ENCODE data around the gene CADPS.

Gene CADPS

GRCh38 chr3:62888180-62888579 is 13.0 kb upstream of the CADPS start:
- no peak overlapping the region for H3K4me3 ChIP-seq (ENCODE audit: low read length)
- no peak for TF ChIP-seq CTCF (conservative IDR thresholded peaks at IDR 0.05; ENCODE audit: low read length)
- DNase-seq (ENCODE audit: low read depth), result no peak

GRCh38 chr3:62885136-62885535 is 9.9 kb upstream of the CADPS start:
- H3K4me3 ChIP-seq (ENCODE audit: low read length), result no peak overlapping the region
- DNase-seq (ENCODE audit: low read depth), result no peak
- no peak for TF ChIP-seq CTCF (conservative IDR thresholded peaks at IDR 0.05; ENCODE audit: low read length)

- H3K4me3 ChIP-seq (ENCODE audit: low read length), result no peak overlapping the region
These were observed 9.1 kb upstream of the CADPS start for GRCh38 chr3:62884096-62884870.

GRCh38 chr3:62882676-62883200 is 7.5 kb upstream of the CADPS start:
- no peak for TF ChIP-seq CTCF (conservative IDR thresholded peaks at IDR 0.05; ENCODE audit: low read length)
- no peak overlapping the region for H3K4me3 ChIP-seq (ENCODE audit: low read length)
- peak; percentile 6 for DNase-seq (ENCODE audit: low read depth)

More at GRCh38 chr3:62884096-62884870, 9.1 kb upstream of the CADPS start:
- DNase-seq (ENCODE audit: low read depth), result no peak
- TF ChIP-seq CTCF (conservative IDR thresholded peaks at IDR 0.05; ENCODE audit: low read length), result no peak

- TF ChIP-seq CTCF (conservative IDR thresholded peaks at IDR 0.05; ENCODE audit: low read length), result no peak
- no peak overlapping the region for H3K4me3 ChIP-seq (ENCODE audit: low read length)
- DNase-seq (ENCODE audit: low read depth), result peak; percentile 32
These were observed 848 bp upstream of the CADPS start for GRCh38 chr3:62876064-62876463.

- no peak for TF ChIP-seq CTCF (conservative IDR thresholded peaks at IDR 0.05; ENCODE audit: low read length)
- peak overlapping the region; percentile 50 for H3K4me3 ChIP-seq (ENCODE audit: low read length)
- DNase-seq (ENCODE audit: low read depth), result no peak
These were observed 364 bp upstream of the CADPS start for GRCh38 chr3:62875558-62876002.

All from AG10803 (cell line).